Calu3 (cell line): ENCODE measurements around the gene DOK5. TPM values are rescaled to one million over a fixed set of nuclear protein-coding genes. Genes with fewer than 3 reads are reported as not detected.

Experiments
- BruUV-seq: library from RNA; stranded (reverse); fragments of 400-500 nt; replicated peaks from 2 replicates; lab custom pipeline; 2021; lab: Mats Ljungman, UMichigan
- CTCF ChIA-PET: fragments of 300-600 bp; sonication (Branson Sonifier 250); formaldehyde crosslinking; loops from one replicate; lab custom pipeline; 2022; ENCODE audit warnings: antibody characterized with exemption; lab: Charles Lee
- DNase-seq: peaks from one replicate; pipeline ENCODE4 v3.0.0; 2022
- H3K27ac Mint-ChIP-seq: one replicate; pipeline ENCODE4 v1.8.0; 2022; ENCODE audit warnings: mixed read lengths; ENCODE audit not compliant: unreplicated experiment
- H3K27me3 Mint-ChIP-seq: one replicate; pipeline ENCODE4 v1.8.0; 2022; ENCODE audit warnings: mixed read lengths; ENCODE audit not compliant: unreplicated experiment
- H3K36me3 Mint-ChIP-seq: one replicate; pipeline ENCODE4 v1.8.0; 2022; ENCODE audit warnings: mild to moderate bottlenecking, moderate library complexity, mixed read lengths; ENCODE audit not compliant: insufficient read depth, unreplicated experiment
- H3K4me1 Mint-ChIP-seq: one replicate; pipeline ENCODE4 v1.8.0; 2022; ENCODE audit warnings: mild to moderate bottlenecking, low read depth, mixed read lengths; ENCODE audit not compliant: unreplicated experiment
- H3K4me3 Mint-ChIP-seq: one replicate; pipeline ENCODE4 v1.8.0; 2022; ENCODE audit warnings: mild to moderate bottlenecking, low read depth, moderate library complexity, mixed read lengths; ENCODE audit not compliant: unreplicated experiment
- H3K9me3 Mint-ChIP-seq: one replicate; pipeline ENCODE4 v1.8.0; 2022; ENCODE audit warnings: low read depth, mixed read lengths; ENCODE audit not compliant: unreplicated experiment
- intact Hi-C: fragments of 100-400 bp; cut with micrococcal nuclease; formaldehyde crosslinking; loops from one replicate; pipeline ENCODE4 v1.10.0; 2022; ENCODE audit not compliant: unreplicated experiment
- total RNA-seq: library from RNA; stranded (reverse); gene quantifications from 2 replicates; pipeline ENCODE4 v1.2.3, GENCODE V29; 2022
- TF ChIP-seq, protein P1 (sequence below): fragments of 200-600 bp; IDR thresholded peaks from one replicate; pipeline ENCODE4 v1.8.0; 2022; ENCODE audit warnings: antibody characterized with exemption; ENCODE audit not compliant: unreplicated experiment

DOK5 gene
- total RNA-seq, 1 experiment from 2014 or later = 0.17 TPM

DNA sequence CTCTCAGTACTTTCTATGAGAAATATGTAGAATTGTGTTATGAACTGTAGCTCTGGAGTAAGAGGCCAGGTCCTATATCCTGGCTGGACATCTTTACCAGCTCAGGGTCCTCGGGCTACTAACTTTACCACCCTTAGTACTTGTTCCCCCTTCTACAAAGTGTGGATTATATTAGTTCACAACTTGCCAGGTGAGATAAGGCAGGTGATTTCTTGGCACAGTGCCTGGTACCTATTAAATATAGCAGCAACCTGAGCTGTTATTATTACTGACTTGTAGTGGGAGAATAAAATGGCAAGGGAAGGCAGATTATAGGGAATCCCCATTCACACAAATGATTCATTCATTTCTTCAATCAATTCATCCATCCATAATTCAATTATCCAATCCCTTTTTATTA lies 150.1 kb downstream of the DOK5 start:
- intact Hi-C loops = no loop called here
- BruUV-seq = no TSS peak
- CTCF ChIA-PET = interaction anchor here (0.6 to 1.9 kb wide), 4 partner anchors 23 to 357 kb away, joined by 3 to 5 read pairs (median 4); no protein-coding TSS in a partner anchor

DNA sequence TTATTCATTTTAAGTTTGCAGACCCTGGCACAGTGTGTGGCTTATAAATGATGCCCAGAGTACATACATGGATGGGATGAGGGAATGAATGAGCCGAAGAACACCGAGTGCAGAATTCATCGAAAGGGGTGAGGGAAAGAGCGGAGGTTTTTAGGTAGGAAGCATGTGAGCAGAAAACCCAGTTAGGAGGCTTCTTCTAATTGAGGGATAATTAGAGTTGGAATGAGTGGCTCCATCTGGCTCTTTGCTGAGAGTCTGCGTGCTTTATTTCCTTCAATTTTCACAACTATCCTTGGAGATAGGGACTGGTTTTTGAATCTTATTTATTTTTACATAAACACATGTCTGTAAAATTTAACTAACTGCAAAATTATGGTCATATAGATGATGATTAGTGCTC lies 150.7 kb downstream of the DOK5 start:
- BruUV-seq = no TSS peak
- intact Hi-C loops = no loop called here
- H3K9me3 Mint-ChIP-seq = no peaks in the 10 kb centered on the region
- H3K36me3 Mint-ChIP-seq = no peaks in the 10 kb centered on the region
- DNase-seq = no peak
- H3K4me3 Mint-ChIP-seq = no peak overlapping the region
- H3K27ac Mint-ChIP-seq = no peak overlapping the region
- TF ChIP-seq, protein P1, sequence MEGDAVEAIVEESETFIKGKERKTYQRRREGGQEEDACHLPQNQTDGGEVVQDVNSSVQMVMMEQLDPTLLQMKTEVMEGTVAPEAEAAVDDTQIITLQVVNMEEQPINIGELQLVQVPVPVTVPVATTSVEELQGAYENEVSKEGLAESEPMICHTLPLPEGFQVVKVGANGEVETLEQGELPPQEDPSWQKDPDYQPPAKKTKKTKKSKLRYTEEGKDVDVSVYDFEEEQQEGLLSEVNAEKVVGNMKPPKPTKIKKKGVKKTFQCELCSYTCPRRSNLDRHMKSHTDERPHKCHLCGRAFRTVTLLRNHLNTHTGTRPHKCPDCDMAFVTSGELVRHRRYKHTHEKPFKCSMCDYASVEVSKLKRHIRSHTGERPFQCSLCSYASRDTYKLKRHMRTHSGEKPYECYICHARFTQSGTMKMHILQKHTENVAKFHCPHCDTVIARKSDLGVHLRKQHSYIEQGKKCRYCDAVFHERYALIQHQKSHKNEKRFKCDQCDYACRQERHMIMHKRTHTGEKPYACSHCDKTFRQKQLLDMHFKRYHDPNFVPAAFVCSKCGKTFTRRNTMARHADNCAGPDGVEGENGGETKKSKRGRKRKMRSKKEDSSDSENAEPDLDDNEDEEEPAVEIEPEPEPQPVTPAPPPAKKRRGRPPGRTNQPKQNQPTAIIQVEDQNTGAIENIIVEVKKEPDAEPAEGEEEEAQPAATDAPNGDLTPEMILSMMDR = no peak
- peaks cover 18% of the 10 kb centered on the region for H3K4me1 Mint-ChIP-seq
- CTCF ChIA-PET = interaction anchor here (1.2 to 1.9 kb wide), 2 partner anchors 306 to 358 kb away, joined by 3 to 4 read pairs; no protein-coding TSS in a partner anchor
- H3K27me3 Mint-ChIP-seq = peaks cover 15% of the 10 kb centered on the region

More for the DNA sequence above, 150.1 kb downstream of the DOK5 start:
- H3K9me3 Mint-ChIP-seq = no peaks in the 10 kb centered on the region
- H3K36me3 Mint-ChIP-seq = no peaks in the 10 kb centered on the region
- TF ChIP-seq, protein P1 = no peak
- DNase-seq = peak; percentile 41
- no peak overlapping the region for H3K27ac Mint-ChIP-seq
- peaks cover 12% of the 10 kb centered on the region for H3K27me3 Mint-ChIP-seq
- H3K4me1 Mint-ChIP-seq = peaks cover 18% of the 10 kb centered on the region
- no peak overlapping the region for H3K4me3 Mint-ChIP-seq

DNA sequence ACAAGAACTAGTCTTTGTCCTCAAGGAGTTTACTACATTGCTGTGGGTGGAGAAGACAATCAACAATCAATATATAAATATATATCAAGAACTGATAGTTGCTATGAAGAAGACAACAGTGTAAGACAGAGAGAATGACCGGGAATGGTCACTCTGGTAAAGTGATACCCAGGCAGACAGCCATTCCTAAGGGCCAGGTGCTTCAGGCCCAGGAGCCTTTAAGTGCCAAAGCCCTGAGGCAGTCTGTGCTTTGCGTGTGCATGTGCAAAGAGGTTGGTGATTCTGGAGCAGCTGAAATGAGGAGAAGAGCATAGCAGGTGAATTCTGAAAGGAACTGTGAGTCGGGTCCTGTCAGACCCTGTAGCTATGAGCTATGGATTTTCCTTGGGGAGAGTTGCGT lies 154.2 kb downstream of the DOK5 start:
- TF ChIP-seq, protein P1 = no peak
- CTCF ChIA-PET = interaction anchor here (0.7 kb wide), 2 partner anchors 11 to 947 kb away, joined by 4 to 5 read pairs; no protein-coding TSS in a partner anchor
- H3K4me1 Mint-ChIP-seq = peaks cover 7% of the 10 kb centered on the region
- H3K27ac Mint-ChIP-seq = no peak overlapping the region
- no peak for DNase-seq
- no TSS peak for BruUV-seq
- peaks cover 15% of the 10 kb centered on the region for H3K27me3 Mint-ChIP-seq
- no peaks in the 10 kb centered on the region for H3K36me3 Mint-ChIP-seq
- no peak overlapping the region for H3K4me3 Mint-ChIP-seq
- no peaks in the 10 kb centered on the region for H3K9me3 Mint-ChIP-seq
- intact Hi-C loops = no loop called here

DNA sequence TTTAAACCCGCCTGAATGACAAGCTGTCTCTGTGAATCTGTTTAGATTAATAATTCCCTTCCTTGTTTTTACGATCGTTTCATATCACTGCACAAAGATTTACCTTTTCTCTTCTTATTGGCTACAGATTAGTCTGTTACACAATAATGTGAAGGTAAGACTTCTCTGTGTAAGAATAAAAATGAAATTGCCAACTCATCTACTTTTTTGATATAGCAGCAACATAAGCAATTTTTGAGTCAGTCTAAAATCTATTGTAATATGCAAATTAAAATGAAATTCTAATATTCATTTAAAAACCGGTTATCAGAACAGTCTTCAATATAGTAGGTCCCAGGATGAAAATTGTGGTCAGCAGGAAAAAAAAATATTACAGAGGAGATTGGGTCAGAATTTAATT lies 155.2 kb downstream of the DOK5 start:
- CTCF ChIA-PET = no interaction called here

More for the DNA sequence above, 155.2 kb downstream of the DOK5 start:
- H3K4me1 Mint-ChIP-seq = no peaks in the 10 kb centered on the region
- no peak for DNase-seq
- TF ChIP-seq, protein P1 = no peak
- H3K36me3 Mint-ChIP-seq = no peaks in the 10 kb centered on the region
- no TSS peak for BruUV-seq
- intact Hi-C loops = no loop called here
- H3K27ac Mint-ChIP-seq = no peak overlapping the region
- H3K9me3 Mint-ChIP-seq = no peaks in the 10 kb centered on the region
- no peak overlapping the region for H3K4me3 Mint-ChIP-seq
- H3K27me3 Mint-ChIP-seq = peaks cover 15% of the 10 kb centered on the region
